HepG2 (cell line): ENCODE results near the gene PTPN18. TPM values are rescaled to one million over a fixed set of nuclear protein-coding genes. Genes with fewer than 3 reads are reported as not detected.
A peak's percentile ranks its signal among the peaks of the same experiment; 100 is the strongest.

Experiments used
- ATM ChIP-seq: fragments of 450-650 bp; IDR thresholded peaks from 2 replicates; pipeline ENCODE4 v1.7.1; 2017; ENCODE audit warnings: mild to moderate bottlenecking, borderline replicate concordance
- CHD2 ChIP-seq: IDR thresholded peaks from 2 replicates; pipeline ENCODE4 v1.6.1; 2011; ENCODE audit warnings: low read depth, low read length, improper control_type of control experiment
- CHD4 ChIP-seq: fragments of 200-600 bp; sonication (generic); IDR thresholded peaks from 2 replicates; pipeline ENCODE4 v1.7.0; 2017; ENCODE audit warnings: mild to moderate bottlenecking, low read length, borderline replicate concordance
- HHEX ChIP-seq: IDR thresholded peaks from 2 replicates; pipeline ENCODE4 v1.6.1; 2016; ENCODE audit warnings: control low read depth
- KAT8 ChIP-seq: IDR thresholded peaks from 2 replicates; pipeline ENCODE4 v1.6.1; 2016; ENCODE audit warnings: missing genetic modification reagents, missing compliant biosample characterization
- KDM2A ChIP-seq: sonication (generic); formaldehyde crosslinking; IDR thresholded peaks from 2 replicates; pipeline ENCODE4 v1.4.0; 2020; ENCODE audit warnings: low read depth, missing genetic modification reagents, borderline replicate concordance
- PHF20 ChIP-seq: sonication (generic); formaldehyde crosslinking; IDR thresholded peaks from 2 replicates; pipeline ENCODE4 v1.5.0; 2020; ENCODE audit warnings: mild to moderate bottlenecking, missing genetic modification reagents
- PLRG1 ChIP-seq: fragments of 450-650 bp; conservative IDR thresholded peaks from 2 replicates; pipeline ENCODE4 v1.6.1; 2016
- RBFOX2 ChIP-seq: fragments of 200-400 bp; formaldehyde crosslinking; IDR thresholded peaks from 2 replicates; pipeline ENCODE4 v1.6.1; 2017; ENCODE audit warnings: low read depth, mild to moderate bottlenecking, low read length
- SMARCC2 ChIP-seq: fragments of 450-650 bp; IDR thresholded peaks from 2 replicates; pipeline ENCODE4 v1.6.1; 2017; ENCODE audit warnings: antibody characterized with exemption, mild to moderate bottlenecking
- SNAI1 ChIP-seq: sonication (generic); formaldehyde crosslinking; IDR thresholded peaks from 2 replicates; pipeline ENCODE4 v1.5.0; 2020; ENCODE audit warnings: mild to moderate bottlenecking, missing genetic modification reagents, borderline replicate concordance
- ZNF296 ChIP-seq: sonication (generic); formaldehyde crosslinking; conservative IDR thresholded peaks from 2 replicates; pipeline ENCODE4 v1.5.0; 2020; ENCODE audit warnings: mild to moderate bottlenecking, missing genetic modification reagents
- polyA plus RNA-seq, 8 experiments: library from polyadenylated mRNA; depleted of rRNA in 3 of 8; stranded (reverse) in 7 of 8; unstranded in 1 of 8; fragments of >200 nt; fragmentation: Illumina TruSeq in 4 of 8; extraction: Trizol in 4 of 8; gene quantifications; 2 replicates each; pipeline versions ENCODE4 v1.2.1 to v1.2.3, GENCODE V29; 2011 to 2016; ENCODE audit warnings: low read depth in 4 of 8, missing spikeins in 1 of 8, mixed read lengths in 1 of 8; ENCODE audit not compliant: insufficient read depth in 1 of 8
- total RNA-seq, 5 experiments: library from RNA; depleted of rRNA; stranded (reverse); fragments of >200 nt; fragmentation: Illumina TruSeq; extraction: Trizol; gene quantifications; 2 replicates each; pipeline ENCODE4 v1.2.3, GENCODE V29; 2016; ENCODE audit warnings: low read depth in 1 of 5
- TF ChIP-seq, protein P1 (sequence below): sonication (generic); formaldehyde crosslinking; IDR thresholded peaks from 2 replicates; pipeline ENCODE4 v1.4.0; 2020; ENCODE audit warnings: missing genetic modification reagents, borderline replicate concordance
- TF ChIP-seq, protein P2 (sequence below): sonication (generic); formaldehyde crosslinking; IDR thresholded peaks from 2 replicates; pipeline ENCODE4 v1.4.0; 2020; ENCODE audit warnings: missing genetic modification reagents
- TF ChIP-seq, protein P3 (sequence below): sonication (generic); formaldehyde crosslinking; IDR thresholded peaks from 2 replicates; pipeline ENCODE4 v1.5.1; 2020; ENCODE audit warnings: mild to moderate bottlenecking, missing genetic modification reagents, moderate library complexity
- TF ChIP-seq, protein P4 (sequence below): sonication (generic); formaldehyde crosslinking; IDR thresholded peaks from 2 replicates; pipeline ENCODE4 v1.5.0; 2020; ENCODE audit warnings: missing genetic modification reagents, mild to moderate bottlenecking, borderline replicate concordance
- TF ChIP-seq, protein P5 (sequence below): sonication (generic); formaldehyde crosslinking; IDR thresholded peaks from 2 replicates; pipeline ENCODE4 v1.8.0; 2022; ENCODE audit warnings: missing genetic modification reagents, mild to moderate bottlenecking, moderate library complexity, borderline replicate concordance

PTPN18 gene
- total and polyA plus RNA-seq, 2 of the 13 experiments (the other 11 are each of a cell fraction or from before 2014, with no cell fraction given), result 14.8 to 39.6 TPM

DNA sequence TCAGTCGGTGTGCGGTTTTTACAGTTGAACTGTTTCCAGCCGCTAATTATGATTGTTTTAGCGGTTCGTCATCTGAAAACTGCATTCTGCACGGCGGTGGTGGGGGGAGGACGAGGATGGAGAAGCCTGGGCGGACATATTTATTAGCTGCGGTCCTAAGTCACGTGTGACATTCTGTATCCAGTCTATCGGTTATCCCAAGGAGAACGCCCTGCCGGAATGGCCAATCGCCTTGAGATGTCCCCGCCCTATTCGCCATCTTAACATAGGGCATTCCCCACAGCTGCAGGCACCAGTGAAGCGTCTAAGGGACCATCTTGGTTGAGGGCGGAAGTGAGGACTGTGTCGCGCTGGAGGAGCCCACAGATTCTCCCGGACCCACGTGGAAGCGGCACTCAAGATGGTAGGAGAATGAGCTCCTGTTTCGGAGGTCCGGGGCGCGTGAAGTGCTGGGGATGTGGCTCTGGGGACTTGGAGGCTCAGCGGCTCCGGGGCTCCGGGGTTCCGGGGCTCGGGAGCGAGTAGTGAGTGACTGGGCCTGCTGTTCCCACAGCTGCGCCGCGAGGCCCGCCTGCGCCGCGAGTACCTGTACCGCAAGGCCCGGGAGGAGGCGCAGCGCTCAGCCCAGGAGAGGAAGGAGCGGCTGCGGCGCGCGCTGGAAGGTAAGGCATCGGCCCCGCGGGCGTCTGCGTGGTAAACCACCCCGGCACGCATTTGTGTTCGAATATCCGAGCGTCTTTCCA, 13.2 kb upstream of the PTPN18 start, which contains the start of gene IMP4 (continued):
- TF ChIP-seq, protein P1, sequence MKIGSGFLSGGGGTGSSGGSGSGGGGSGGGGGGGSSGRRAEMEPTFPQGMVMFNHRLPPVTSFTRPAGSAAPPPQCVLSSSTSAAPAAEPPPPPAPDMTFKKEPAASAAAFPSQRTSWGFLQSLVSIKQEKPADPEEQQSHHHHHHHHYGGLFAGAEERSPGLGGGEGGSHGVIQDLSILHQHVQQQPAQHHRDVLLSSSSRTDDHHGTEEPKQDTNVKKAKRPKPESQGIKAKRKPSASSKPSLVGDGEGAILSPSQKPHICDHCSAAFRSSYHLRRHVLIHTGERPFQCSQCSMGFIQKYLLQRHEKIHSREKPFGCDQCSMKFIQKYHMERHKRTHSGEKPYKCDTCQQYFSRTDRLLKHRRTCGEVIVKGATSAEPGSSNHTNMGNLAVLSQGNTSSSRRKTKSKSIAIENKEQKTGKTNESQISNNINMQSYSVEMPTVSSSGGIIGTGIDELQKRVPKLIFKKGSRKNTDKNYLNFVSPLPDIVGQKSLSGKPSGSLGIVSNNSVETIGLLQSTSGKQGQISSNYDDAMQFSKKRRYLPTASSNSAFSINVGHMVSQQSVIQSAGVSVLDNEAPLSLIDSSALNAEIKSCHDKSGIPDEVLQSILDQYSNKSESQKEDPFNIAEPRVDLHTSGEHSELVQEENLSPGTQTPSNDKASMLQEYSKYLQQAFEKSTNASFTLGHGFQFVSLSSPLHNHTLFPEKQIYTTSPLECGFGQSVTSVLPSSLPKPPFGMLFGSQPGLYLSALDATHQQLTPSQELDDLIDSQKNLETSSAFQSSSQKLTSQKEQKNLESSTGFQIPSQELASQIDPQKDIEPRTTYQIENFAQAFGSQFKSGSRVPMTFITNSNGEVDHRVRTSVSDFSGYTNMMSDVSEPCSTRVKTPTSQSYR (CRISPR knock-in tag), result peak; percentile 57; the same call in 1 of the 2 replicates
- TF ChIP-seq SNAI1 (CRISPR knock-in tag) (peak; percentile 97; the same call in 1 of the 2 replicates), PHF20 (CRISPR knock-in tag) (peak; percentile 88), HHEX (no peak), RBFOX2 (peak; percentile 88), PLRG1 (no peak), ZNF296 (no peak), ATM (no peak), KDM2A (CRISPR knock-in tag) (peak; percentile 79), KAT8 (CRISPR knock-in tag) (peak; percentile 94), CHD2 (0 out of 2 replicates have a peak, but pooled peaks have one; percentile 33), SMARCC2 (no peak), CHD4 (no peak)
- TF ChIP-seq, protein P2, sequence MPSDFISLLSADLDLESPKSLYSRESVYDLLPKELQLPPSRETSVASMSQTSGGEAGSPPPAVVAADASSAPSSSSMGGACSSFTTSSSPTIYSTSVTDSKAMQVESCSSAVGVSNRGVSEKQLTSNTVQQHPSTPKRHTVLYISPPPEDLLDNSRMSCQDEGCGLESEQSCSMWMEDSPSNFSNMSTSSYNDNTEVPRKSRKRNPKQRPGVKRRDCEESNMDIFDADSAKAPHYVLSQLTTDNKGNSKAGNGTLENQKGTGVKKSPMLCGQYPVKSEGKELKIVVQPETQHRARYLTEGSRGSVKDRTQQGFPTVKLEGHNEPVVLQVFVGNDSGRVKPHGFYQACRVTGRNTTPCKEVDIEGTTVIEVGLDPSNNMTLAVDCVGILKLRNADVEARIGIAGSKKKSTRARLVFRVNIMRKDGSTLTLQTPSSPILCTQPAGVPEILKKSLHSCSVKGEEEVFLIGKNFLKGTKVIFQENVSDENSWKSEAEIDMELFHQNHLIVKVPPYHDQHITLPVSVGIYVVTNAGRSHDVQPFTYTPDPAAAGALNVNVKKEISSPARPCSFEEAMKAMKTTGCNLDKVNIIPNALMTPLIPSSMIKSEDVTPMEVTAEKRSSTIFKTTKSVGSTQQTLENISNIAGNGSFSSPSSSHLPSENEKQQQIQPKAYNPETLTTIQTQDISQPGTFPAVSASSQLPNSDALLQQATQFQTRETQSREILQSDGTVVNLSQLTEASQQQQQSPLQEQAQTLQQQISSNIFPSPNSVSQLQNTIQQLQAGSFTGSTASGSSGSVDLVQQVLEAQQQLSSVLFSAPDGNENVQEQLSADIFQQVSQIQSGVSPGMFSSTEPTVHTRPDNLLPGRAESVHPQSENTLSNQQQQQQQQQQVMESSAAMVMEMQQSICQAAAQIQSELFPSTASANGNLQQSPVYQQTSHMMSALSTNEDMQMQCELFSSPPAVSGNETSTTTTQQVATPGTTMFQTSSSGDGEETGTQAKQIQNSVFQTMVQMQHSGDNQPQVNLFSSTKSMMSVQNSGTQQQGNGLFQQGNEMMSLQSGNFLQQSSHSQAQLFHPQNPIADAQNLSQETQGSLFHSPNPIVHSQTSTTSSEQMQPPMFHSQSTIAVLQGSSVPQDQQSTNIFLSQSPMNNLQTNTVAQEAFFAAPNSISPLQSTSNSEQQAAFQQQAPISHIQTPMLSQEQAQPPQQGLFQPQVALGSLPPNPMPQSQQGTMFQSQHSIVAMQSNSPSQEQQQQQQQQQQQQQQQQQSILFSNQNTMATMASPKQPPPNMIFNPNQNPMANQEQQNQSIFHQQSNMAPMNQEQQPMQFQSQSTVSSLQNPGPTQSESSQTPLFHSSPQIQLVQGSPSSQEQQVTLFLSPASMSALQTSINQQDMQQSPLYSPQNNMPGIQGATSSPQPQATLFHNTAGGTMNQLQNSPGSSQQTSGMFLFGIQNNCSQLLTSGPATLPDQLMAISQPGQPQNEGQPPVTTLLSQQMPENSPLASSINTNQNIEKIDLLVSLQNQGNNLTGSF, result no peak
- TF ChIP-seq, protein P3, sequence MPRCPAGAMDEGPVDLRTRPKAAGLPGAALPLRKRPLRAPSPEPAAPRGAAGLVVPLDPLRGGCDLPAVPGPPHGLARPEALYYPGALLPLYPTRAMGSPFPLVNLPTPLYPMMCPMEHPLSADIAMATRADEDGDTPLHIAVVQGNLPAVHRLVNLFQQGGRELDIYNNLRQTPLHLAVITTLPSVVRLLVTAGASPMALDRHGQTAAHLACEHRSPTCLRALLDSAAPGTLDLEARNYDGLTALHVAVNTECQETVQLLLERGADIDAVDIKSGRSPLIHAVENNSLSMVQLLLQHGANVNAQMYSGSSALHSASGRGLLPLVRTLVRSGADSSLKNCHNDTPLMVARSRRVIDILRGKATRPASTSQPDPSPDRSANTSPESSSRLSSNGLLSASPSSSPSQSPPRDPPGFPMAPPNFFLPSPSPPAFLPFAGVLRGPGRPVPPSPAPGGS, result no peak; the same call in 1 of the 2 replicates
- TF ChIP-seq, protein P4, sequence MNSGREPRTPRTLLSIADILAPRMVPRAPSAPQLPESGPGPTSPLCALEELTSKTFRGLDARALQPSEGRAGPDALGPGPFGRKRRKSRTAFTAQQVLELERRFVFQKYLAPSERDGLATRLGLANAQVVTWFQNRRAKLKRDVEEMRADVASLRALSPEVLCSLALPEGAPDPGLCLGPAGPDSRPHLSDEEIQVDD (CRISPR knock-in tag), result peak; percentile 27; the same call in 1 of the 2 replicates
- TF ChIP-seq, protein P5, sequence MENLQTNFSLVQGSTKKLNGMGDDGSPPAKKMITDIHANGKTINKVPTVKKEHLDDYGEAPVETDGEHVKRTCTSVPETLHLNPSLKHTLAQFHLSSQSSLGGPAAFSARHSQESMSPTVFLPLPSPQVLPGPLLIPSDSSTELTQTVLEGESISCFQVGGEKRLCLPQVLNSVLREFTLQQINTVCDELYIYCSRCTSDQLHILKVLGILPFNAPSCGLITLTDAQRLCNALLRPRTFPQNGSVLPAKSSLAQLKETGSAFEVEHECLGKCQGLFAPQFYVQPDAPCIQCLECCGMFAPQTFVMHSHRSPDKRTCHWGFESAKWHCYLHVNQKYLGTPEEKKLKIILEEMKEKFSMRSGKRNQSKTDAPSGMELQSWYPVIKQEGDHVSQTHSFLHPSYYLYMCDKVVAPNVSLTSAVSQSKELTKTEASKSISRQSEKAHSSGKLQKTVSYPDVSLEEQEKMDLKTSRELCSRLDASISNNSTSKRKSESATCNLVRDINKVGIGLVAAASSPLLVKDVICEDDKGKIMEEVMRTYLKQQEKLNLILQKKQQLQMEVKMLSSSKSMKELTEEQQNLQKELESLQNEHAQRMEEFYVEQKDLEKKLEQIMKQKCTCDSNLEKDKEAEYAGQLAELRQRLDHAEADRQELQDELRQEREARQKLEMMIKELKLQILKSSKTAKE (CRISPR knock-in tag), result no peak
